ENCODE measurements around the gene PAK5. TPM values are rescaled to one million over a fixed set of nuclear protein-coding genes. Genes with fewer than 3 reads are reported as not detected.

The PAK5 gene
- polyA plus RNA-seq, 1 donor (not counting 4 experiments of a cell fraction or from before 2014, with no cell fraction given): not detected

DNA sequence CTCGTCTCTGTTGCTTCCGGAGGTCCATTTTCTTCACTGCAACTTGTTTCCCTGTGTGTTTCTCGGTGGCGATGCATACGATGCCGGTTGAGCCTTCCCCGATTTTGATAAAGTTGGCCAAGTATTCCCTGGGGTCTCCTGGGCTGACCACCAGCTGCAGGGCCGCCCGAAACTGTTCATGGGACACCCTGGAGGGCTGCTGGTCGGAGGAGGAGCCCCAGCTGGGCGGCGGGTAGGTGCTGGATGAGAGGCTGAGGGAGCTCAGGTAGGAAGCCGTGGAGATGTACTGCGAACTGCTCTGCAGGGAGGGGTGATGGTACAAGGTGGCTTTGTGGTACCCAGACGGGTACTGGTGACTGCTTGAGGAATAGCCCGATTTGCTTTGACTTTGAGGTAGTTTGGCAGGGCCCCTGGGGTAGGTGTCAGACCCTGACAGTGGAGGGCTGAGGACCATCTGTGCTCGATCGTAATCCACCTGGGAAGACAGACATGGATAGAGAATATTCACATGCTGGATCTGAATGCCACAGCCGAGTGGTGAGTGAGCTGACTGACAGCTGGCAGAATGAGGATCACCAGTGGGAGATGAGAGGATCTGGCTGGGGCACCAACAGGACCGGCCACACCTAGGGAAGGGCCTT, 272.8 kb downstream of the PAK5 start:
- dilution Hi-C loops (cut with MboI; ENCODE audit: extremely low pct_ligation_motif_present, low sequenced_read_pairs): no loop called here
- H4K20me1 ChIP-seq (ENCODE audit: control insufficient read depth, extremely low read depth, insufficient read depth, low read length): no peaks in the 10 kb centered on the region
- H3K79me2 ChIP-seq (ENCODE audit: control insufficient read depth, insufficient read depth, low read length): no peaks in the 10 kb centered on the region
- no peaks in the 10 kb centered on the region for H3K4me1 ChIP-seq (ENCODE audit: control insufficient read depth, extremely low read depth, insufficient read depth, low read length)
- TF ChIP-seq EZH2 (IDR thresholded peaks at IDR 0.05; ENCODE audit: low read length): no peak
- TF ChIP-seq, protein P1, sequence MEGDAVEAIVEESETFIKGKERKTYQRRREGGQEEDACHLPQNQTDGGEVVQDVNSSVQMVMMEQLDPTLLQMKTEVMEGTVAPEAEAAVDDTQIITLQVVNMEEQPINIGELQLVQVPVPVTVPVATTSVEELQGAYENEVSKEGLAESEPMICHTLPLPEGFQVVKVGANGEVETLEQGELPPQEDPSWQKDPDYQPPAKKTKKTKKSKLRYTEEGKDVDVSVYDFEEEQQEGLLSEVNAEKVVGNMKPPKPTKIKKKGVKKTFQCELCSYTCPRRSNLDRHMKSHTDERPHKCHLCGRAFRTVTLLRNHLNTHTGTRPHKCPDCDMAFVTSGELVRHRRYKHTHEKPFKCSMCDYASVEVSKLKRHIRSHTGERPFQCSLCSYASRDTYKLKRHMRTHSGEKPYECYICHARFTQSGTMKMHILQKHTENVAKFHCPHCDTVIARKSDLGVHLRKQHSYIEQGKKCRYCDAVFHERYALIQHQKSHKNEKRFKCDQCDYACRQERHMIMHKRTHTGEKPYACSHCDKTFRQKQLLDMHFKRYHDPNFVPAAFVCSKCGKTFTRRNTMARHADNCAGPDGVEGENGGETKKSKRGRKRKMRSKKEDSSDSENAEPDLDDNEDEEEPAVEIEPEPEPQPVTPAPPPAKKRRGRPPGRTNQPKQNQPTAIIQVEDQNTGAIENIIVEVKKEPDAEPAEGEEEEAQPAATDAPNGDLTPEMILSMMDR (optimal IDR thresholded peaks at IDR 0.05 in 1 of 3, IDR thresholded peaks at IDR 0.05 in 1 of 3, conservative IDR thresholded peaks at IDR 0.05 in 1 of 3; ENCODE audit: extremely low read depth in 1 of 3, insufficient read depth in 2 of 3, low read length in 3 of 3): no peak
- no peaks in the 10 kb centered on the region for H3K27me3 ChIP-seq (ENCODE audit: control insufficient read depth, extremely low read depth, insufficient read depth, low read length)
- H3K36me3 ChIP-seq (ENCODE audit: control insufficient read depth in 2 of 2, extremely low read depth in 1 of 2, insufficient read depth in 2 of 2, low read length in 2 of 2): no peaks in the 10 kb centered on the region
- no peak overlapping the region for H3K4me2 ChIP-seq (ENCODE audit: control insufficient read depth, extremely low read depth, insufficient read depth, low read depth, low read length)
- H3K9ac ChIP-seq (ENCODE audit: control insufficient read depth, extremely low read depth, insufficient read depth, low read length): no peak overlapping the region
- no peaks in the 10 kb centered on the region for H3K9me1 ChIP-seq (ENCODE audit: control insufficient read depth, extremely low read depth, insufficient read depth, low read length)
- H3K4me3 ChIP-seq (ENCODE audit: control insufficient read depth in 2 of 3, extremely low read depth in 1 of 3, insufficient read depth in 2 of 3, low read depth in 1 of 3, low read length in 3 of 3): no peak overlapping the region
- H3K9me3 ChIP-seq (ENCODE audit: control insufficient read depth, low read depth, low read length): no peaks in the 10 kb centered on the region
- FAIRE-seq (no peak), DNase-seq (ENCODE audit: low read depth, low spot score) (no peak)
- no peak overlapping the region for H3K27ac ChIP-seq (ENCODE audit: control insufficient read depth, insufficient read depth, low read length)
- no peak overlapping the region for H2AFZ ChIP-seq (ENCODE audit: control insufficient read depth, low read length)

DNA sequence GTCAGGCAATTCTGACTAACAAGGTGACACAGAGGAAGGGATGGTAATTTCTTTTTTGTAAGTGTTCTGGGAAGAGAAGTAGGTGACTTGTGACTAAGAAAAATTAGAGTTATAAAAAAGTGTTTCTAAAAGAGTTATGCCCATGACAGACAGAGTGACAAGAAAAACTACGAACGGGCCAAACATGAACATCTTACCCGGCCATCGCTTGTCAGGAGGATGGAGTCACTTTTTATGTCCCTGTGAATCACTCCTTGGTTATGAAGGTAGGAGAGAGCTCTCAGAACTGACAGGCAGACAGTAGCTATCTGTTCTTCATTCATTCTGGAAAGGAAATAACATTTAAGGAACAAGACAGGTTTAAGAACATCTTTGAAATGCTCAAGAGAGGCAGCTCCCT, 281.5 kb downstream of the PAK5 start:
- dilution Hi-C loops (cut with MboI; ENCODE audit: extremely low pct_ligation_motif_present, low sequenced_read_pairs): no loop called here
- Histone ChIP-seq H3K9ac (ENCODE audit: control insufficient read depth, extremely low read depth, insufficient read depth, low read length) (no peak overlapping the region), H3K4me2 (ENCODE audit: control insufficient read depth, extremely low read depth, insufficient read depth, low read depth, low read length) (no peak overlapping the region), H2AFZ (ENCODE audit: control insufficient read depth, low read length) (no peak overlapping the region), H3K9me3 (ENCODE audit: control insufficient read depth, low read depth, low read length) (no peaks in the 10 kb centered on the region), H3K27me3 (ENCODE audit: control insufficient read depth, extremely low read depth, insufficient read depth, low read length) (no peaks in the 10 kb centered on the region), H4K20me1 (ENCODE audit: control insufficient read depth, extremely low read depth, insufficient read depth, low read length) (no peaks in the 10 kb centered on the region), H3K79me2 (ENCODE audit: control insufficient read depth, insufficient read depth, low read length) (no peaks in the 10 kb centered on the region), H3K4me1 (ENCODE audit: control insufficient read depth, extremely low read depth, insufficient read depth, low read length) (no peaks in the 10 kb centered on the region), H3K4me3 (ENCODE audit: control insufficient read depth in 2 of 3, extremely low read depth in 1 of 3, insufficient read depth in 2 of 3, low read depth in 1 of 3, low read length in 3 of 3) (no peak overlapping the region), H3K36me3 (ENCODE audit: control insufficient read depth in 2 of 2, extremely low read depth in 1 of 2, insufficient read depth in 2 of 2, low read length in 2 of 2) (no peaks in the 10 kb centered on the region), H3K9me1 (ENCODE audit: control insufficient read depth, extremely low read depth, insufficient read depth, low read length) (no peaks in the 10 kb centered on the region), H3K27ac (ENCODE audit: control insufficient read depth, insufficient read depth, low read length) (no peak overlapping the region)
- no peak for FAIRE-seq
- no peak for DNase-seq (ENCODE audit: low read depth, low spot score)
- no peak for TF ChIP-seq EZH2 (IDR thresholded peaks at IDR 0.05; ENCODE audit: low read length)
- TF ChIP-seq, protein P1 (optimal IDR thresholded peaks at IDR 0.05 in 1 of 3, IDR thresholded peaks at IDR 0.05 in 1 of 3, conservative IDR thresholded peaks at IDR 0.05 in 1 of 3; ENCODE audit: extremely low read depth in 1 of 3, insufficient read depth in 2 of 3, low read length in 3 of 3): no peak
